HG03060 (cell line): ENCODE measurements around the gene CMC1.
A peak's percentile ranks its signal among the peaks of the same experiment; 100 is the strongest.

Experiments
- ATAC-seq: cut with Tn5 transposase; IDR thresholded peaks from one replicate; pipeline ENCODE4 v1.9.1; 2021; ENCODE audit warnings: low read depth, moderate number of reproducible peaks; ENCODE audit not compliant: unreplicated experiment

The CMC1 gene

DNA sequence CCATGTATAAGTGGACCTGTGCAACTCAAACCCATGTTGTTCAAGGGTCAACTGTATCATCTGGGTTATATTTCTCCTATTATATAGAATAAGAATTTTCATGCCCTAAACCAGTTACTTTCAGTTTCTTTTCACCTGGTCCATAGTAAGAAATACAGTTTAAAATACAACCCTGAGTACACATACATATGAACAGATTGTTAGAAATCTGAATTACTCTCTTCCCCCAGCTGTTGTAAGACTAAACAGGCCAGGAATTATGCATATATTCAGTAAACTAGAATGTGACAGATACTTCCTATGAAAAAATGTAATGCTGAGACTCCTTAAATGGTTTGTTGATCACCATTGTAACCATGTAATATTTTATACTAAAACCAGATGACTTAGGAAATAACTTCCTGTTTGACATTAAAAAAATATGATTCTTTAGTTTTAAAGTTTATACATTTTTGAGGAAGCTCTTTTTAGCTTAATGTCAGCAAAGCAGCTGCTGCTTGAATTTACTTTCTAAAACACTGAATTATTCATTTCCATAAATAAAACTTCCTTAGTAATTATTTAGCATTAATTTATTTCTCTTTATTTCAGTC is 54.6 kb downstream of the CMC1 start:
- no peak for ATAC-seq

DNA sequence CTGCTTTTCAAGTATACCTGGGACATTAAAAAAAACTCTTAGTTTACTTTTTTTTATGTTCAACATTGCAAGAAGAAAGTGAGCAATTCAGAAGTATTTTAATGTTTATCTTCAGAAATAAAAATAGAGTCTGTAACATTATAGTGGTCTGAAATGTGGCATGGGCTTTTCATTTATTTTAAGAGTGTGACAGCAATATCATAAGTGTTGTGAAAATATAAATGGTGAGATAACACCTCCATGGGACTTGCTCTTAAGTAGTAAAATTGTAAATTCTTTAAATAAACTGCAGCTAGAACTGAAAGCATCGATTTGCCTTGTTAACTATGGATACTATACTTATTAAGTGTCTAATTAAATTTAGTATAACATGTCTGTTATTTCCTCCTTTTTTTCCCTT is 58.3 kb downstream of the CMC1 start:
- ATAC-seq, result no peak

DNA sequence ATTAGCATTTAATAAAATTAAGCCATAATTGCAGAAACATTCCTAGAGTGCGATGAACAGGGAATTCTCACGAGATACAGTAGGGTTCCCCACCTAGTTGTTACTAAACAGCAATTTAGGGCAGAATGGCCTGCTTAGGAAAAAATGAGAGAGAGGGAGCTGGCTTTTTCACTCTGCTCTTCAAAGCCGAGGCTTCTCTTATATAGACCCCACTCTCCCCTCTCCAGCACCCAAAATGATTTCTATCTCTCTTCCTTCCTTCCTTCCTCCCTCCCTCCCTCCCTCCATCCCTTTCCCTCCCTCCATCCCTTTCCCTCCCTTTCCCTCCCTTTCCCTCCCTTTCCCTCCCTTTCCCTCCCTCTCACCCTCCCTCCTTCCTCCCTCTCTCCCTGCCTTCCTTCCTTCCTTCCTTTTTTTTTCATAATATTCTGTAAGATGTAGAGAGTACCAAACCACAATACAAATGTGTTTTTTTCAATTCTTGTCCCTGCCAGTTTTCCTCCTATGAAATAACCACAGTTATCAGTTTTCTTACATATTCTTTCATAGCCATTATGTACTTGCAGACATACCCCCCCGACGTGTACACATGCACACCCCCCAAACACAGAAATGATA is 59.0 kb downstream of the CMC1 start:
- ATAC-seq, result no peak

DNA sequence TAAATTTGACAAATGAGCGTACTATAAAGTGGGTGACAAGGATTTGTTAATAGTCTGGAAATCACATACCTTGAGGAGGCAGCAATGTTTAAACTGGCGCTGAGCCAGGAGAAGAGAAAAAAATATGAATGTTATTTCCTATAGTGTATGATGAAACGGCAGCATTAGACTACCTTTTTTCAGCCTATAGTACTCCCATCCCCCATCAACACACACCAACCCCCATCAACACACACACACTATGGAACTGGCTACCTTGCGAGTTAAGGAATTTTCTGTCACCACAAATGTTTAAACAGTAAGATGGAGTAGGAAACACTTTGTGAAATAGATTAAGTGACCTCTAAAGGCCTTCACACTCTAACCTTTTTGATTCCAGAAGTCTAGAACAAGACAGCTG is 60.3 kb downstream of the CMC1 start:
- no peak for ATAC-seq

DNA sequence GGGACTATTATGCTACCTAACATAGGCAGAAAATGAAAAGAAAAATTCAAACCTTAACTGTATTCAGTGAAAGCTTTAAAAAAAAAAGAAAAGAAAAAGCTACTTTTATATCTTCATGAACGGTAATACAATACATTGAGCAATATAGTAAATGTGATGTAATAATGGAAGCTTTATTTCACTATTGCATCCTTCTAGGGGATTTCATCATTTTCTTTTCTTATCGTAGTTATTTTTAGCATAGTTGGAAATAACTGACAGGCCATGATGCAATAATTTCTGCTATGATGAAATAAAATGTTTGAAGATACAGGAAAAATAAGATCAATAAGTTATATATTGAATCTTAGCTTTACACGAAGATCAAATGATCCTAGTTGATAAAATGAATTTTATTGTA is 66.8 kb downstream of the CMC1 start:
- ATAC-seq, result no peak

DNA sequence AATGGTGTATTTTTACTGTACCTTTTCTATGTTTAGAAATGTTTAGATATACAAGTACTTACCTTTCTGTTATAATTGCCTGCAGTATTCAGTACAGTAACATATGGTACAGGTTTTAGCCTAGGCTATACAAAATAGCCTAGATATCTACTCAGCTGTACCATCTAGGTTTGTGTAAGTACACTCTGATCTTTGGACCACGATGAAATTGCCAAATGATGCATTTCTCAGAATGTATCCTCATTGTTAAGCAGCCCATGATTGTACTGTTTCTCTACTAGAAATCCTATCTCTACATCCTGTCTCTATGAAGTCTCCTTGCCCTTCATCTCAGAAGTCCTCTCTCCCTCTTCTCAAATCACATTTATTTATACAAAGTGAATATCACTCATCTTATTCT is 74.3 kb downstream of the CMC1 start:
- ATAC-seq, result no peak

DNA sequence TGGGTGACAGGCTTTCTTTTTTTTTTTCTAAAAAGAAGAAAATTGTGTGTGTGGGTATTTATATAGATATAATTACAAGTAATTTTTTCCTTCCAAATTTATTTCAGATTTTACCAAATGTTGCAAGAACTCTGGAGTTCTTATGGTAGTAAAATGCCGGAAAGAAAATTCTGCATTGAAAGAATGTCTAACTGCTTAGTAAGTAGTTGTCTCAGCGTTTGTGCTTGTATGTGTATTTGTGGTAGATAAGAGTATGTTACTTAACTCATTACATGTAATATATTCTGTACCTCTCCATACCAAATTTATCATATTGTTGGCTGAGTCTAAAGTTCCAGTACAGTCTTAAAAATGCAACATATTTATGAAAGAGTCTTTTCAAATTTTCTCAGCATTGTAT is 74.8 kb downstream of the CMC1 start:
- no peak for ATAC-seq

DNA sequence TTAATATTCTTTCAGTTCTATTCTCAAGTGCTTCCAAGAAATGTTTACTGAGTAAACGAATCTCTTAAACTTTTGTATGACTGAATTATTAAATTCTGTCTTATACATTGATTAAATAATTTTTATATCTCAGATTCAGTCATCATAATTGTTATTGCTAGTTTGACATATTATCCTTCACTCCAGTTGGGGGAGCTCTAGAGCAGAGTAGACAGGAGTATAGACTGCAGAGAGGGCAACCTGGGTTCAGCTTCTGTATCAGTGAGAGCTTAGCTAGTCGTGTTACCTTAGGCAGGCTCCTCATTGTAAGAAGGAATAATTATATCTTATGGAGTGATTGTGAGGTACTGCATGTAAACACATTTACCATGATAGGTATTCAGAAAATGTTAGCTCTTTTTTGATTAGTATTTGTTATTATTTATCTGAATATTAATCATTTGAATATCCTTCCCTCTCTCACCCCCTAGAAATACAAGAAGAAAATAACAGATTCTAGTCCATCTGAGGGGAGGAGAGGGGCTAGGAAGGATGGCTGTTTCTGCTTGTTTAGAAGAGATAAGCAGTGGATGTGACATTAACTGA is 76.1 kb downstream of the CMC1 start:
- ATAC-seq, result peak; percentile 77

DNA sequence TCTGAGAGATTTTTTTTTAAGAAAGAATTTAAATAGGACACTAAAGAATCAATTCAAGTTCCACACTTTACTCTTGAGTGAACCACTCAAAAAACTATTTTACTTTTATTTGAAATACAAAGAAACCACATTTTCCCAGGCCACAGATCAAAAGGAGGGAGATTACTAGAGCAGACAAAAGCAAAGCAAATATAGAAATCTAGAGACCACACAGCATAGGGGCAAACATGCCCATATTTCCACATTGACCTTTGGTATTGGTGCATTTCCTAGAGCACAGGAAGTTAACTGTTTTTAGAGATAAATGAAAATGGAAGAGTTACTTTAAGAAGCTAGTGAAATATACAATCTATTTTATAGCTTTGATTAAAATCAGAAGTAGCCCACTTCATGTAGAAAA is 79.6 kb downstream of the CMC1 start:
- ATAC-seq, result no peak

DNA sequence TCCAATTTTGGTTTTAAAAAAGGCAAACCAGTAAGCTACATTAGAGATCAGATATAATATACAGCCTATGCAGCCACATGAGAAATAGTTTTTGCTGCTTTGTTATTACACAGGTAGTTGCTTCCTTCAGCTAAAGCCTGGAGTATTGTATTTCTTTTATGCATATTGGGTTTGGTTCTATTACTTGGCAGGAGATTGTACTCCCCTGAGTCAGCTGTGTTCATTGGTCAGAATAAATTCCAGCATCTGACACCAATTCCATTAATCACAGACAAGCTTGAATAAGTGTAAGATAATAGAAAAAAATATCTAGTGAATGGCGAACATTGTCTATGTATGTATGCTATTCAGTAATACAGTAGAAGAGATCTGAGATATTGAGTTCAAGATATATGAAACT is 81.0 kb downstream of the CMC1 start:
- no peak for ATAC-seq

DNA sequence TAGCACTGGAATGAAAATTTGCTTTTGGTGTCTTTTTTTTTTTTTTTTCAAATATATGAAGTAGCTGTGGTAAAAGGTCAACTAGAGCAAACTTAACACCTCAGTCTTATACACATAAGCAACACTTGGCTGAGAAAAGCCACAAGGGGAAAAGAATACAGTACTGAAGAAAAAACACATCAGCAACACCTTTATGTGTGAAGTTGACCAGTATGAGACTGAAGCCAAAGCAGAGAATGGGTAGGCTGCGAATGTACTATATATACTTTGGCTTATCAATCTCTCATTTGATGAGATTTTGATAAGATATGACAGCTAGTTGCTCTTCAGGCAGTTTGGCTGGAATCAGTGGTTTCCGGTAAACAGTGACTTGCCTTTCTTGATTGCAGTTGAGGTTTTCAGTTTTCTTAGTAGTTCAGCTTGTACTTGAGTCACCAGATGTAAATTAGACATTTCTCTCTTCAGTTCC is 85.1 kb downstream of the CMC1 start:
- ATAC-seq, result peak; percentile 56

DNA sequence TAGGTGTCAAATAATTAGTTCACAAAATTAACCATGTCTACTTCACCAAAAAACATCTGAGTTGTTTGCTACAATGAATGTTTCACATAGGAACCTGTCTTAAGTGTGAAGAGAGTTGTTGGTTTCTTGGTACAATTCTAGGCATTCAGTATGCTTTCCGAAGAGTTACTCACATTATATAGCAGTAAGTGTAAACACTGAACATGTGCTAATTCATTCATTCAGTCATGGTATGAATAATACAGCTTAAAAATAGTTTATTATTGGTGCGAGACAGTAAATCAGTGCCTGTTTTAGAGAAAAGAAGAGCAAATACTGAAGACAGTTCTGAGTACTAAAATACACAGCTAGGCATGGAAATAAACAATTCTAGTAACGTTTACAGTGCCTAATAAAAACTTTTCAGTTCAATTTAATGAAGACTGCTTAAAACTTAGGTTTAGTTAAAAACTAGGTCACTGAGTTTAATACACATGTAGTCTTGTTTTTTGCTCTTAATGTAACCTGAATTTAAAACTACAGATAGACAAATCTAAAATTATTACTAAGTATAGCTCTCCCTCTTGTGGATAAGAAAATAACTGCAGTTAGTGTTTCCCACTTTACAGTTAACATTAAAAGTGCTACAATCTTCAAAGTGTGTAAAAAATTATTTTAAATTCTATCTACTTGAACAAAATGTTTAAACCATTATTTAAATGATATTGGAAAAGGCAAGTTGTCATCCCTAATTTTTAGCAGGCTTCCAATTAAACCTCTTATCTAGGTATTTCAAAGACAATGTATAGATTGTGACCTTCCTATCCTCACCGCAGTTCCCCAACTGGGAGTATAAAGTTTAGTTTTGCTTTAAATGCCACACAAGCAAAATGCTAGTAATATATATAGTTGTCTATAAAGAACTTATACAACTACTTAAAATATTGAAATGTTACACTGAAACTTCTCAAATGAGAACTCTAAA is 87.1 kb downstream of the CMC1 start:
- no peak for ATAC-seq

DNA sequence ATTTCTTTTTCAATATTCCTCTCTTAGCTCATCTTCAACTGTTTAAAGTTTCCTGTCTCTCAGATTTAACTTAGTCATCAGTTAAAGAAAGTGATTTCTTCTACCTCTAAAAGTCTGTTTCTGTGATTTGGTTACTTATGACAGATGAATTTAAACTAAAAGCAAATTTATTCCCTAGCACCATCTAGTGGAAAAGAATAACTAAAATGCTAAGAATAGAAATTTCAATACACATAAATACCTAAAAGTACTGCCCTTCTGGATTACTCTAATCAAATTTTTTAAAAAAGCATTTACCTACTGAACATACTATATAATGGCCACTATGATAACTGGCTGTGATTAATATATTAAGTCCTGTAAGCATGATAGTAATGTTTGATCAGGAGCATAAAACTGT is 93.1 kb downstream of the CMC1 start:
- no peak for ATAC-seq

DNA sequence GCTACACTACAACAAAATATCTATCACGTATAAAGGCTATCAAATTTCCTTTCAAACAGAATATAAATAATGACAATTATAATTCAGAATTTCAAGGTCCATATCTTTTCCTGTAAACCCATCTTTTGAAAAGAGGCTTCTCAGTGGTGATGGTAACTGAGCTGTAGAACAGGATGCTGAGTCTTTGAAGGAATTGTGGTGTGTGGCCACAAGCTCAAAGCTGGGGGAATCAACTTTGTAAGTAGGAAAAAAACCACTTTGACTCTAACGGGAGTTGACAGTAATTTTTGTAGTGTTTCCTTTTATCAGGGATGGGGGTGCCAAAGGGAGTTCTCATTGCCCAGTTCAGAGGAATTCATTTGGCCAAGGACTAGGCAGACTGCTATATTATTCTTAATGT is 93.8 kb downstream of the CMC1 start:
- ATAC-seq, result no peak

DNA sequence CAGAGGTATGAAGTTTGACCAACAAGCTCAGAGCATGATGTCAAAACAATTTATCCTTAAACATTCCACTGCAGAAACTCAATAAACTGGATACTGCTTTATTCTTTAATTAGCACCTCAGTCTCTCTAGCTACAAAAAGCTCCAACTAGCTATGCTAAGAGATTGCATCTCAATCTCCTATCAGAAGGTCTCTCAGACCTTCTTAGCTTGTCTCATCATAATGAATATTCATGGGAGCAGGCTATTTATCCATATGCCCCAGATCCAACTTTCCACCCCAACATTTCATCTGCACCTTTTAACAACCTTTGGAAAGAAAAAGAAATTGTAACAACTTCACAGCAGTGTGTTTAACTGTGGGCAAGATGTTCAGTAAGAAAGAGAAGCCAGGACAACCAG is 95.8 kb downstream of the CMC1 start:
- ATAC-seq, result no peak

DNA sequence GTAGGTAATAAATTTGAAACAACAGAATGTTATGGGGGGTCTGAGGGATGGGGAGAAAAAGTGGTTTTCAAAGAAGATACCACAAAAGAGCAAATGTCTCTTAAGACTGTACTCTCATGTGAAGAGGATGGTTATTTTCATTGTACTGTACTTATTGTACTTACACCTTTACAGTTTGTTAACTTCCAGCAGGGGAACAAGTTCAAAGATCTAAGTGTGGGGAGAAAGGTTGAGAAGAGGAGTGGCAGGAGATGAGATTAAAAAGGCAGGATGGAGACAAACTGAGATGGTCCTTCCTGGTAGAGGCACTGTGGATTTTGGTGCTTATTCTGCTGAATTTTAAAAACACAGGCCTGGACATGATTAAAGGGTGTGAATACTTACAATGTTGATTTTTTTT is 101.7 kb downstream of the CMC1 start:
- no peak for ATAC-seq

DNA sequence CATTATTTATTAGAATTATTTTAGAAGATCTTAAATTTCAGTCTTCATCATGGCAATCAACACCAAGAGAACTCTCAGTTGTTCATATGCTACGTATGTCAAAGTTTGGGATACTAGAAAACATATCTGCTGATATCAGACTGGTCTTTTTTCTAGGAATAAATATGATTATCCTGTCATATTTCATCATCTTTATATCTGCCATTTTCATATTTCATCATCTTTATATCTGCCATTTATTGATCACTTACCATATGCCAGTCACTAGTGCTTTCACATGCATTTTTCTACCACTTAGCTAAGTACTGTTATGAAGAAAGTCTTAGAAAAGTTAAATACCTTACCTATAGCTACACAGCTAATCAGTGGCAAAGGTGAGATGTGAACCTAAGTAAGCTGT is 104.3 kb downstream of the CMC1 start:
- ATAC-seq, result no peak

DNA sequence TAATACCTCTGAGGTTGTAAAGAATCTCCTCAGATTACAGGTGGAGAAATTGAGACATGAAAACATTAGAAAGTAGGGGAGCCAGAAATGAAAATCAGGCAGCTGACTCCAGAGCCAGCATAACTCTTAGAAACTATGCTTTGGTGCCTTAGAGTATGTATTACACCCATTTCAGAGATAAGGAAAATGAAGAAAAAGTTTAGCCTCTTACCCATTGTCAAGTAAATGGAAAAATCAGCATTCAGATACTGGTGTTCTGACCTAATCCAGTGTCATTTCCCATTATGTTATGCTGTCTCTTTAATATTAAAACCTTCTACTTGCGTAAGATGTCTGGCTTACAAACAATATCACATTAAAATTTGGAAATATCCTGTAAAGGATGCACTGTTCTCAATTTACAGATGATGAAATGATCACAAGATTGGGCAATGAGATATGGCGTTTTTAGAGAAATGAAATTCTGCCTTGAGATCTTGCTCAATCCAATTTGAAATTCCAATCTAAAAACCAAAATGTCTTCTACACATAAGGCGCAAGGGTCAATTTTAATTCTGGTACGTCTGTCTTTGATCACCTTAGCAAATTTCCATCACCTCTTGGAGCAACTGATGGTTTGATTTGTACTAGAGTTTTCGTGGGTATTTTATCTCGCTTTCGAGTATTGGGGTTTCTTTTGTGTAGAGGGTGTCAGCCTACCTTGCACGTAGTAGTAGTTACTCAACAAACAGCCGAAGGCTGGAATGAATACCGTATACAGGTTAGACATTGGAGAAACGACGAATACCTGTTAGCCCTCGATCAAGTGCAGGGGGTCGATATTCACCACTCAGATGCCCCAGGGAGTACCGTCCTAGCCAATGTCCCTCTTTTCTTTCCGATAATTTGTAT is 106.2 kb downstream of the CMC1 start:
- ATAC-seq, result no peak

DNA sequence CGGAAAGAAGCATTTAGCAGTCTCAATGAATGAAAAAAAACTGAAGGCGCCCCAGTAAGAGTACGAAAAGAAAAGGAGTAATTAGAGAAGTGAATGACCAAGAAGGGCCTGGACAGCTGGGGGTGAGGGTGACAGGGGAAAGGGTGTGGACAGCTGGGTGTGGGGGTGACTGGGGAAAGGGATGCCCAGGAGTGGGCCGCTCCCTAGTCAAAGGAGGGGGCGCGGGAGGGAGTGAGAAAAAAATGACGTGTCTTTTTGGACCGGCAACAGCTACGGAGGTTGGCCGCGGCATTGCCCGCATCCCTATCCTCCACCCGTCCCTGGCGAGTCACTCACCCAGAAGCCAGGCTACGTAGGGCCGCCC is 106.8 kb downstream of the CMC1 start:
- no peak for ATAC-seq
